G401.6 (cell line): ENCODE results near the gene STK24.

Experiments
- FAIRE-seq: peaks from 2 replicates; lab custom pipeline; 2012; peaks lifted over from hg19 to GRCh38; lab: Jason Lieb, UNC

The STK24 gene

DNA sequence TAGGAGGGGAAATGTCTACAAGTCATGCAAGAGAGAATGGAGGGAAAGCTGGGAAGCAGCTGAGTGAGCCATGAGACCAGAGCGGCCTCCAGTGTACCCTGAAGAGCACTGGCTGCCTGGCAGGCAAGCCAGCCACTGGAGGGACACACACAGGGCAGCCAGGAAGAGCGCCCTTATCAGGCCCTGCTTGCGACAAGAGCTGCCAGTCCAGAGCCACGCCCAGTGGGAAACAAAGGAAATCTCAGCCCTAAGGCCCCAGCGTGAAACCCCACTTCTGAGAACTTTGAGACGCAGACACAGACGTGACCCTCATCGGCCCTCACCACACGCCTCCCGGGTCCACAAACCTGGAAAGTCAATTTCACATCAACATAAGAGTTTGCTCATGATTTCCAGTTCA lies 105.0 kb downstream of the STK24 start:
- FAIRE-seq: no peak

DNA sequence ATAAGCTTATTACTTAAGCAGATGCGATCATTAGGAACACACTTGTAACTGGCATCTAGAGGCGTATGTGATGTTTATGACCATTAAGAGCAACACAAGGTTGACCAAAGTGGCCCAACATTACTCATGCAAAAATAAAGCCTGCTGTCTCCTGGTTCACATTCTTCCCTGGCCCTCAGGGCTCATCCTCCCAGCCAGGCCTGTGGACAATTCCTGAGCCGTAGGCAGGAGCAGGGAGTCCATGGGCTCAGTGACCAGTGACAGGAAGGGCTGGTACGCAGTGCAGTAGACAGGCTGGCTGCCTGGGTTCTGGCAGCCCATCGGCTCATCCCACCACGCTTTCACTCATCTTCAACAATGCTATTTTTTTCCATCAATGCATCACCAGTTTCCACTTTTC lies 106.0 kb downstream of the STK24 start:
- no peak for FAIRE-seq

DNA sequence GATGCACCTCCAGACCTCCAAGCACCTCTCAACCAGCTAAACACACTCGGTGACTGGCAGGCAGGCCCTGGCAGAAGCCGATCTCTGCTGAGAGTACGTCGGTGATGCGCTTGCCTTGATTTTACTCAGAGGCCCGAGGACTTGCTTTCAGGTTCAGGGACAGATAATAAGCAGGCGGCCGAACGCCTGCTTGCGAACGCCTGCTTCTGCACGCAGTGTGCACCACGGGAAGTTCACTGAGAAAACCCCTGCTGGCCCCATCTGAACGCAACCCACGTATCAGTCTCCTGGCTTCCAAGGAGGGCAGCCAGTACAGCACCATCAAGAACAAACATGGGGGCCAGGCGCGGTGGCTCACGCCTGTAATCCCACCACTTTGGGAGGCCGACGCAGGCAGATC lies 108.0 kb downstream of the STK24 start:
- no peak for FAIRE-seq

DNA sequence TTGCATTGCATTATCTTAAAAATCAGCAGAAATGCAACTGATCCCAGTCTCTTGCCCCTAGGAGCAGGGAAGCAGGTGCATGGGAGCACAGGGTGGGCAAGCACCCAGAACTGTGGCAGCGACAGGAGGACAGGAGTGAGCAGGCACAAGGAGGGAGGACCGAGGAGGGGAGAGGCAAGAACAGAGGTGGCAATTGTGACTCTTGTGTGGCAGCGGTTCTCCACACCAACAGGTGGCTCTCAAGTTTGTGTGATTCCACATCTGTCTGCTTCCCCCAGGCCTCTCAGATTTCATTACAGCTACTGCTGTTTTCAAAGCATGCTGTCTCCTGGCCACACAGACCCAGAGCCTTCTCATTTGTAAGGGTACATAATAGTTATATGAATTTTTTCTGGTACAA lies 108.5 kb downstream of the STK24 start:
- no peak for FAIRE-seq

DNA sequence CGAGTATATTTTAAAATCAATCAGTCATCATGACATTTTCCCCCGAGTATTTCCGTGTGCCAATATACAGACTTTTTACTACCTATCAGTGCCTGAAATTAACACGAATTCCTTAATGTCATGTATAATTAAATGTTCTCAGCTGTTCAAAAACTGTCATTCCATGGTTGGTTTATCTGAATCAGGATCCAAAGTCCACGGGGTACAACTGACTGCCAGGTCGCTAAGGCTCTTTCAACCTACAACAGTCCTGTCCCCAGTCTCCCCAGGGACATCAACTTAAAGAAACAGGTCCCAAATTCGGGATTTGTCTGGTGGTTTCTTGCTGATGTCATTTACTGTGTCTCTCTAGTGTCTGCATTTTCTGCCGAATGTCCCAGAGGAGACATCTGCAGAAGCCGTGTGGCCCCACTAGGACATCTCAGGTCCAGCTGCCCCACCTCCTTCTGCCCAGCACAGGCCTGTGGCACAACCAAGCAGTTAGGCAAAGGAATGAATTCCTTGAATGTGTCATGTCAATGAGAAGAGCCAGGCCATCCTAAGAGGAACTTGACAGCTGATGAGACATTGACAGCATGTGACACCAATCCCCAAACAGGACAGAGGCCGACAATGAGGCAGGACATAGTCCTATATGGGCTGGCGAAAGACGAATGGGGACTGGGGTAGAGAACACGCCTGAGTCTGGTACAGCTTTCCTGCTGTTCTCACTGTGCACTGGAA lies 109.5 kb downstream of the STK24 start:
- no peak for FAIRE-seq

DNA sequence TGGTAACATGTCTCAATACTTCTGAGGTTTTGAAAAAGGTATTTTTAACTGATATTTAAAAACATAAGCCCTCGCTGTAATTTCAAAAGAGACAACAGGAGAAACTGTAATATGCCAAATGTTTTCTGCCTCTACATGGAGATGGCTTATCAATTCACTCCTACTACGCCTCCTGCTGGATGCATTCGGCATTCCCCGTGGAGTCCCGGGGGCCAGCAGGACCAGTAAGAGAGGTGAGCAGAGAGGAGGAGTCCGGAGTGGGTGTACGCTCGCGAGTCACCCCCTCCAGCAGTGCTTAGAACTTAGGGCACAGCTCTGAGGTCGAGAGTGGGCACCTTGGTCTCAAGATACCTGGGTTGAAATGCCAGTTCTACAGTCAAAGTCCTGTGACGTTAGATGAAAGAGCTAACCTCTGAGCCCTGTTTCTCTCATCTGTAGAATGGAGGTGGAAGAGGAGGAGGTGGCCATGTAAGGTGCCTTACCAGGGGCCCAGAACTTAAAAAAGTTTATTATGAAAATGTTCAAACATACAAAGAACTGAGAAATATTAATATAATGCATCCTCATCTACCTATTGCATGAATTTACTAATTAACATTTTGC lies 110.2 kb downstream of the STK24 start:
- FAIRE-seq: no peak

DNA sequence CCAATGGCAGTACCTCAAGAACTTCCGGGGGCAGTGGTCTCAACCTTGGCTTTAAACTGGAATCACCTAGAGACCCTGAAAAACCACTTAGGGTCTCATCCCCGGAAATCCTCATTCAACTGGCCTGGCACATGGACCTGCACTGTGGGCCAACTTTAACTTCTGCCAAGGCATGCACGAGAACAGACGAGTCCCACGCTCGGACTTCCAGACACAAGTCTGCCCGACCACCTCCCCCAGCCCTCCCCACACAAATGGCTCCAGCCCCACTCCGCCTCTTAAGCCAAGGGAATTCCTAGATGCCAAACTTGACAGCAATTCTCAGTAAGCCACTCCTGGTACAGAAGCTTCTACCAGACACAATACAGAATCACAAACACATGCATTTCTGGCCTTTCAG lies 114.0 kb downstream of the STK24 start:
- FAIRE-seq: no peak

DNA sequence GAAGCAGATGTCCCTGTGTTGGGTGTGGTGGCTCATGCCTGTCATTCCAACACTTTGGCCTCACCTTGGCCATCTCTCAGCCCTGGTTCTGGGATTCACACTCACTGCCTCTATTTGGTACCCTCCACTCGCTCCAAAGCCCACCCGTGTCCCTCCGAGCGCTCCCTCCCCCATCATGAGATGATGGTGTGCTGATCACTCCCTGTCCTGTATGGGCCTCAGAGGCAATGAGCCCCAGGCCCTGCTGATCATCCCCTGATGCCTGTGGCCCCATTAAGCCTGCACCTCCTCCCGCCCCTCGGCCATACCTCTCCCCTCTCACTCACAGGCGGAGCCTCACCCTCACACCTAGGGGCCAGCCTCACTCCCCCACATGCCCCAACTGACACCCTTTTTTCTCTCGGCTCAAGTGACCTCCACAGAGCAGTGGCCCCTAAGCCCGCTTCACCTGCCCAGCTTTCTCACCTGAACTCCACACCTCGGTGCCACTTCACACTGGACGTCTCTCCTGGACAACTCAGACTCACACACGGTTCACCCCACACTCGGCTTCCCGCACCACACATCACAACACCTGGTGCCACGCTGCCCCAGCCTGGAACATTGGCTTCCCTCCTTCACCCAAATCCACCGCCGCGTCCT lies 114.5 kb downstream of the STK24 start:
- FAIRE-seq: no peak

DNA sequence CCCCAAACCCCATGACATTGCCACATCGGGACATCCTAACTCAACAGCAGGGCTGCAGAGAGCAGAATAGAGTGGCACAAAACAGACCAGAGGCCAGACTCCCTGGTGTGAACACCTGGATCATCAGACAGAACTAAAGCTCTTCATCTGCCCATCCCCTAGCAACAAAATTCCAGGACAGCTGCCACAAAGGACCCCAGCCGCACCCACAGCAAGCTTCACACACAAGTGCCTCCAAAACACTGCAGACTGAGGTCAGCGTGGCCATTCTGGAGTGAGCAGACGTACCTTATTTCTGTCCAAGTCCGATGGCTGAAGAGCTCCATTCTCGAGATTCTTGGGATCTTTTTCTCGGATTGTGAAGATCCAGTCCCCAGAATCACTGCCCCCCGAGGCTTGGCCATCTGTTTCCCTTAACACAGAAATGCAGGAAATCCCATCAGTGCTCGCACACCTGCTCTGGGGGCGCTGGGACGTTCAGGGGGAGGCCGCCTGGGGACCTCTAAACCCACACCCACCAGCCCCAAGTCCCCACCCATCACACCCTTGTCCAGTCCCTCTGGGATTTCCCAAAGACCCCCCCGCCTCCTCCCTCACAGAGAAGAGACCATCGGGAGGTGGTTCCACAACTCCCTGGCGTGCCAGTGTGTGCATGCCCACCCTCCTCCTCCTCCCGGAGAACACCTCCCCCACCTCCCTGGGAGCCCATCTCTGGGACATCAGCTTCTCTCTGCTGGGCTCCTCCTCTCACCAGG lies 115.2 kb downstream of the STK24 start:
- no peak for FAIRE-seq

DNA sequence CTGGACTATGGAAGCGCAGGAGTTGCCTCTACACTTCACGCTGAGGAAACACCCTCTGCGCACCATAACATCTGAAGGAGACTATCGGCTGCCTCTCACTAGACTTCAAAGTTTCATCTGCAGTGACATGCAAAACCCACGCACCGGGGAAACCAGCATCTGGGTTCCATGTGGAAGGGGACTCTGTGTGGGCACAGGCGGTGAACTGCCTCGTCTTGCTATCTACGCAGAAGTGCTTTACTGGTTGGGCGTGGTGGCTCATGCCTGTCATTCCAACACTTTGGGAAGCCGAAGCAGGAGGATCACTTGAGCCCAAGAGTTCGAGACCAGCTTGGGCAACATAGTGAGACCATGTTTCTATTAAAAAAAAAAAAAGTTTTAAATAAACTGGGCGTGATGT lies 116.4 kb downstream of the STK24 start:
- FAIRE-seq: no peak

DNA sequence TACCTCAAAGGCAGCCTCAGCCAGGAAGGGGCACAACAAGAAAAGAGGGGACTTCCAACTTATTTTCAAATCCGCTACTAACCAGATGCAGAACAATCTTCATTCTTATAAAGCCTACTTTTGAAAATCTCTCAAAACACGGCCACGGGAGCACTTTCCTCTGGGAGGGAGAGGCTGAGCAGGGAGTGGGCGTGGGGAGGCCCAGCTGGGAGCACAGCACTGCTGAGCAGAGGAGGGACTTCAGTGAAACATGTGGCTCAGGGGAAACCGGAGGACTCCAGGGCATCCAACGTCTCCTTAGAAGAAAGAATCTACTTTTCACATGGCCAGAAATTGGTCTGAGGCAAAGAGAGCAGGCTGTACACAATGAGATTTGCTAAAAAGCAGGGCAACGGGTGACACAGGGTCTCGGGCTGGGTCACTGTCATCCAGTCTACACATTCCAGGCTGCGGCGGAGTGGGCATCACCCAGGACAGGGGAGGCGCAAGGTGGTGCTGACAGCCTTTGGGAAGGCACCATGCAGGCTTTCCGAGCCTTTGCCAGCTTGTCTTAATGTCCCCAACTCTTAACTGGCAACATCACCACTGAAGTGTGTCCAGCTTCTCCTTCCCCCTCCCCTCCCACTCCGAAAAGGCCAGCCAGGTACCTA lies 117.1 kb downstream of the STK24 start:
- no peak for FAIRE-seq

DNA sequence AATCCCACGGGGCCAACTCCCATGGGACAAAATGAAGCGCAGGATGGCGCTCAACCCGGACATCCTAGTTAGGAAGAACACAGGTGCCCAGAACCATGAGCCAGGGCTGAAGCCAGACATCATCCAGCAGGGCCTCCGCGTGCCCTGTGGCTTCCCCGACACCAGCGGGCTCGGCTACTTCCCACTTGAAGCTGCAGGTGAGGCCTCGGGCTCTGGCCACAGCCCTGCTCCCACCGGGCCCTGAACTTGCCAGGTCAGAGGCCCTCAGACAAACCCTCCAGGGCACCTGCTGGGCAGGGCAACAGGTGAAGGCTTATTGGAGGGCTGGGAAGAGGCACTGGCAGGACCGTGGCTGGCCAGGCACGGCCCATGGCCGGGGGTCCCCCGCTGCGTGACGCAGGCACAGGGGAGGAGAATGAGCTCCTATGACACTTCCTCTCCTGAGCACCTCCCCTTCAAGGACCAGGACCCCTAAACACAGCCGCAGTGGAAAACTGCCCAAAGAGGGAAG lies 117.7 kb downstream of the STK24 start:
- no peak for FAIRE-seq

DNA sequence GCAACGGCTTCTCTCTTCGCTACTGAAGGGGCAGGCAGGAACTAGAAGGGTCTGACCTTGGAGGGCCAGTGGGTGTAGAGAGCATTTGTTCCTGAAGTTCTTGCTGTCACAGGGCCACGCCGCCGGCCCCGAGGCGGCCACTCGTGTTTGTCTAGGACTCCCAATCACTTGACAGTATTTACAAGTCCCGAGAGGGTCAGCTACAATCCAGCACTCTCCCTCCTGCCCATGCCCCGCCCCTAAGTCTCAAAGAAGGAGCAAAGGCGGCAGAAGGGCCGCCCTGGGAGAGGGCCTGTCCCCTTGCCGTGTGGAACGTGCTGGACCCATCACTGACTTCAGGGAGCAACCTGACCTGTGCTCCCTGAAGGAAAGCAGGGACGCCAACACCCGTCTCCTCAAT lies 118.5 kb downstream of the STK24 start:
- no peak for FAIRE-seq

DNA sequence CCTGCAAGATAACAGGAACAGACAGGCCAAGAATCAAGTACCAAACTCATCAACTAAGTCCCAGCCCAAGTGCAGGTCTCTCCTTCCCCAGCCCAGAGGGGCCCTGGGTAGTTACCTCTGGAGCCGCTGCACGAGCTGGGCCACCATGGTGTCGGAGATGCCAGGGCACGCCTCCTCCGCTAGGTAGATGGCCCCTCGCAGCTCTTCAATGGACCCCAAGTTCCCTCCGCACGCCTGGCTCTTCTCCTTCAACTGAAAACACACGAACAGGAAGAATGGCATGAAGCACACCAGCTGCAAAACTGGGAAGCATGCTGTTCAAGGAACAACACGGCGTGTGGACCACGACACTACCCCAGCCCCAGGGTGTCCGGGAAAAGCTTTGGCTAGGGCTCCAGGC lies 119.9 kb downstream of the STK24 start:
- no peak for FAIRE-seq

DNA sequence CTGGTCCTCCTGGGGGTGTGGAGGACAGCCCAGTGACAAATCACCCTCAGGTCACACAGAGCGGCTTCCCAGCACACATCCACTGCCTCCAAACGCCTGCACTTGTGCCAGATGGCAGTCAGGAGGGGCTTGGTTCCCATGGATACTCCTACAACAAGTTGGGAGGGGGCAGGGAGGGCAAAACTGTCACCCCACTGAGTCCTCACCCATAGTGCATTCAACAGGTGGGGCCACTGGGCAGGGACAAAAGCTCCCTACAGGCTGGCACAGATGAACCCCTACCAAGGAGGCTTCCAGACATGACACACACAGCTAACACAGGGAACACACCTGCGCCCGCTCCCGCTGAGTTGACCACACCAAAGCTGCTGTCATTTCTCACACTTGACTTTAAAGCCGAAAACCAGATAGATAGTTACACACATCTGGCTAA lies 120.5 kb downstream of the STK24 start:
- FAIRE-seq: no peak

DNA sequence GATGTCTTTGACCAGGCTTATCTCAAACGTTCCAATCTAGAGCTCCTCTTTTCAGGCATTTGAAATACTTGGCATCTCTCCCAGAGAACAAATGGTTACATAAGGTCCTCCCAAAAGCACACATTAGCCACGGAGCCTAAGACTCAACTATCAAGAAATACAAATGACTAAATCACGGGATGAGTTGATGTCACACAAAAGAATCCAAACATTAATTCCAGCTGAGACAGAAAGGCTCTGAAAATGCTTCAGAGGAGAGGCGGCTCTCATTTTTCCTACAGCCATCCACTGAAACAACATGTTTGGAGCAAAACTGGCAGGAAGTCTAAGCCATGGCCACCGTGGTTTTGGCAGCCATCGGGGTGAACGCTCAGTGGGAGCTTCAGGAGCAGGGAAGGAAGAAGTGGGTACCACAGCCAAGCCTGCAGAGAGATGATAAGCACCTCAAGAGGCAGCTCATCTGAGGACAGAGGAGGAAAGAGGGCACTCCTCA lies 122.5 kb downstream of the STK24 start:
- no peak for FAIRE-seq

DNA sequence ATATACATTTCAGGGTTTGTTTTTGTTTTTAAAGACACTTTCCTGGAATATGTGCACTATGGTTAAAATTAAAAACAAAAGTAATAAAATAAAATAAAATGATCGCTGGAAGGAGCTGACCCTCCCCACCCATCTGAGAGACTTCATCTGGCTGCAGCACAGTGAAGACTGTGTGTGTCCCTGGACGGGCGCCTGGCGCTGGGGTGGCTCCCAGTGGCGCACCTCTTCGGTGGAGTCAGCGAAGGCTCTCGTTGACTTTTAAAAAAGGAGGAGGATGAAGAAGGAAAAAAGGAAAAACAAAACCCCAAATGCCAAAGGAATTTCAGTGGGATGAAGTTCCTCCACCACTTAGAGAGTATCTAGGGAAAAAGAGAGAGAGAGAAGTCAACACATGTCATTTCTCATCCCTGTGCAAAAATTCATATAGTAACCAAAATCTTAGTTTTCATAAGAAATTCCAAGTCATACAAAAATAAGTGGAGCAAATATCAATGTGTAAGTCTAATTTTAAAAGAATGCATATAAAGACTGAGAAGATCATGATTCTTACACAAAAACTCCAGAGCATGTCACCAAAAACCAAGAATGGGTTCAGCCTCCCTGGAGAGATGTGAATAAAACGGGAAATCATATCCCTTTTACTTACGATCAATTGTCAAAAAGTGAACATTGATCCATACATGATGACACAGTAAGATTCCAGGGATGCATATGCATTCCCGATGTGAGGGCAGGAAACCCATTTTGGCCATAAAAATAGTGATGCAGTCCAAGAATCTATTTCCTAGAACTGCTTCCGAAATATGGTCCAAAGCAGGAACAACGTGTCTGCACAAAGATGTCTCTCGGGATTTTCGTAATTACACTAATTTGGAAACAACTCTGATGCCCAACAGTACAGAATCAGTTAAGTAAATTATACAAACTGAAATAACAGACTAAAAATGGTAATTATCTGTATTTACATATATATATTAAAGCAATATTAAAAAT lies 123.8 kb downstream of the STK24 start:
- FAIRE-seq: no peak

DNA sequence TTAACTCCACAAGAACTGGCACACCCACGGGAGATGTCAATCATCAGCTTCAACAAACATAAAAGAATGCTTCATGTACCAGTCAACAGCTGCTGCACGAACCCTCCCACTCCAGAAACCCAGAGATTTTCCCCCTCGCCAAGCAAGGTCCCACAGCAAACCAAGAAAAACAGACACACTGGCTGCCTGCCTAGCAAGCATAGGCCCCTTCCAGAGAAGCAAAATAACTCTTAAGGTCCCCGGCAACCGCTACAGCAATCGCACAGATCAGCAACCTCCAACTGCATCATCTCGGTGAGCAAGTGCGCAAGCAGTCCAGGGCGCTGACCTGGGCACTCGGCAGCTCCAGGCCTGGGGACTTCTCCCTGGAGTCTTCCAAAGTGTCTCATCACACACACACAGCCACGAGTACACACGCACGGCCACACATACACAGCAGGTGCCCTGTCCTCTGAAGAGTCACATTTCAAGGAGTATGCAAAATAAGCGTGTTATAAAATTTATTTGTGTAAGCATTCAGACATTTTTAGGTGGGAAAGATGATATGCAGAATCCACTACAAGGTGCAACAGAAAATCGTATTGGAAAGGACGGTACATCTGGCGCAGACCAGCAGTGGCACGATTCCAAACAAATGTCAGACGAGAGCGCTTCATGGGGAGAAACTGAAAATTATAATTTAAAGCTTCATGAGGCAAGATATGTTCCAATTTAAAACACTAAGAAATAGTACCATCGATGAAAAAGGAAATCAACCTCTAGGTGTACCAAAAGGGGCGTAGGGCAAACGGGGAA lies 125.0 kb downstream of the STK24 start:
- no peak for FAIRE-seq

DNA sequence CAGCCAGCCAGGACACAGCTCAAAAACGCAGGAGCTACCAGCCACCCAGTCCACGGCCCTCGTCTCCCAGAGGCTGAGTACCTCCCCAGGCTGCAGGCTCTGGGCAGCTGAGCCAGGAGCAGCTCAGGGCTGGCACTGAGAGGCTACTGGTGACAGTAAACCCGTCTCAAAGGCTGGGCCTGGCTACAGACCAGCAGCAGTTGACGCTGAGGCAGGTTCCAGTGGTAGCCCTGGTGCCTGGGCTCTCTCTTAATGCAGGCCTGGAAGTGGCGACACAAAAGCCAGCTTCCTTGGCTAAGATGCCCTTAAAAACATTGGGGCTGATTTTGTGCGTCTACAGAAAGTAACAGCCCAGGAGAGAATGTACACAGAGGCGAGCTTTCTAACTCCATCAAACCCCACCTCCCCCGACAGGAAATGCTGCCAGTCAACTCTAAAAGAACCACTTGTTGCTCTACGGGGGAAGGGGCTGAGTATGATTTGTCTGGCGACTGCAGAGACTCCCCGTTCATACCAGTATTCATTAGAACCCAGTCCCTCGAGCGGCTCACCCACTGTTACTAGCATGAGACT lies 126.3 kb downstream of the STK24 start:
- no peak for FAIRE-seq

DNA sequence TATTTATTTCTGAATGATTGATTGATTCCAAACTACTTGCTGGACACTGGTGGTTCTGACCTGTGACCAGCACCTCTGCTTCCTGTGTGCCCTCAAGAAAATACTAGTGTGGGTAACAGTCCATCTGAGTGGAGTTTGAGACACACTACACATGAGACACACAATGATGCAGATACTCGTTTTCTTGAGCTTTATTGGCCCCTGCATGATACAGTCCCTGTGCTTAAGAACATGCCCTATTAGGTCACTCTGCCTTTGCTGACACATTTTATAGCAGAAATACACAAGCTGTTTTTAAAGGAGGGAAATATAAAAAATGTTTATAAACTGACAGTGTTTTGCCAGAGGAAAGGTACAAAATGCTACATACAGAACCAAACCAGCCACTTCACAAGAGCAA lies 126.9 kb downstream of the STK24 start:
- FAIRE-seq: no peak
